SU-DHL-6 (cell line): ENCODE results near the gene RFTN1.
A peak's percentile ranks its signal among the peaks of the same experiment; 100 is the strongest.

Source experiments
- H2AFZ ChIP-seq: fragments of 200-600 bp; sonication (generic); 2 replicates; pipeline ENCODE4 v1.6.1; 2014; ENCODE audit warnings: low read depth, mild to moderate bottlenecking, moderate library complexity, mixed read lengths, antibody characterized with exemption, low read length; ENCODE audit not compliant: severe bottlenecking
- H3F3A ChIP-seq: fragments of 200-600 bp; shearing (Covaris generic); 2 replicates; pipeline ENCODE4 v1.6.0; 2016; ENCODE audit warnings: antibody characterized with exemption, mild to moderate bottlenecking; ENCODE audit not compliant: insufficient read depth
- H3K27ac ChIP-seq: fragments of 200-600 bp; sonication (generic); 2 replicates; pipeline ENCODE4 v1.5.1; 2016; ENCODE audit warnings: low read depth, mild to moderate bottlenecking, low read length, moderate library complexity, mixed read lengths
- H3K27me3 ChIP-seq: fragments of 200-600 bp; sonication (generic), shearing (Covaris generic); 2 replicates; pipeline ENCODE4 v1.6.0; 2014; ENCODE audit warnings: mild to moderate bottlenecking, low read length
- H3K36me3 ChIP-seq: fragments of 200-600 bp; sonication (generic); 2 replicates; pipeline ENCODE4 v1.6.1; 2014; ENCODE audit warnings: mild to moderate bottlenecking, low read length, mixed read lengths
- H3K4me2 ChIP-seq: fragments of 300-600, 200-600 bp; shearing (Covaris generic), sonication (generic); 2 replicates; pipeline ENCODE4 v1.6.0; 2014; ENCODE audit warnings: low read length, low read depth, mild to moderate bottlenecking; ENCODE audit not compliant: poor library complexity, severe bottlenecking
- H3K4me3 ChIP-seq: fragments of 200-600 bp; sonication (generic); 2 replicates; pipeline ENCODE4 v1.5.1; 2014; ENCODE audit warnings: antibody characterized with exemption, low read length, mild to moderate bottlenecking, mixed read lengths; ENCODE audit not compliant: insufficient read depth, poor library complexity, severe bottlenecking
- H3K79me2 ChIP-seq: fragments of 200-600 bp; sonication (generic); 2 replicates; pipeline ENCODE4 v1.6.1; 2014; ENCODE audit warnings: mild to moderate bottlenecking, low read length, moderate library complexity; ENCODE audit not compliant: insufficient read depth
- H3K9ac ChIP-seq: fragments of 200-600 bp; sonication (generic); 2 replicates; pipeline ENCODE4 v1.7.0; 2014; ENCODE audit warnings: mild to moderate bottlenecking, low read length
- H3K9me2 ChIP-seq: fragments of 200-600 bp; sonication (generic); replicated peaks from 2 replicates; pipeline ENCODE4 v1.6.1; 2014; ENCODE audit warnings: low read length; ENCODE audit not compliant: insufficient read depth
- H3K9me3 ChIP-seq: fragments of 200-600 bp; sonication (generic); 2 replicates; pipeline ENCODE4 v1.6.1; 2014; ENCODE audit warnings: low read length, mixed read lengths; ENCODE audit not compliant: insufficient read depth
- H4K20me1 ChIP-seq: fragments of 200-600 bp; sonication (generic); 2 replicates; pipeline ENCODE4 v1.6.1; 2014; ENCODE audit warnings: low read depth, mild to moderate bottlenecking, antibody characterized with exemption, low read length, moderate library complexity, mixed read lengths
- EZH2phosphoT487 ChIP-seq: fragments of 200-600 bp; sonication (generic), shearing (Covaris generic); conservative IDR thresholded peaks from 2 replicates; pipeline ENCODE4 v1.6.1; 2018; ENCODE audit warnings: mild to moderate bottlenecking, antibody characterized with exemption, low read length, moderate library complexity, mixed read lengths
- TF ChIP-seq, protein P1 (sequence below): fragments of 200-600 bp; sonication (generic); IDR thresholded peaks from one replicate; pipeline ENCODE4 v1.5.1; 2017; ENCODE audit warnings: antibody characterized with exemption, mild to moderate bottlenecking, low read length, moderate library complexity; ENCODE audit not compliant: insufficient read depth, poor library complexity, severe bottlenecking

RFTN1 gene

GRCh38 chr3:16484216-16484615 lies 29.3 kb downstream of the RFTN1 start:
- H3K27ac ChIP-seq, result peak overlapping the region; percentile 62
- no peak overlapping the region for H2AFZ ChIP-seq
- no peak overlapping the region for H3K4me3 ChIP-seq
- peaks cover 41% of the 10 kb centered on the region for H3K36me3 ChIP-seq
- H3K79me2 ChIP-seq, result peaks cover 100% of the 10 kb centered on the region
- TF ChIP-seq EZH2phosphoT487, result no peak
- TF ChIP-seq, protein P1, sequence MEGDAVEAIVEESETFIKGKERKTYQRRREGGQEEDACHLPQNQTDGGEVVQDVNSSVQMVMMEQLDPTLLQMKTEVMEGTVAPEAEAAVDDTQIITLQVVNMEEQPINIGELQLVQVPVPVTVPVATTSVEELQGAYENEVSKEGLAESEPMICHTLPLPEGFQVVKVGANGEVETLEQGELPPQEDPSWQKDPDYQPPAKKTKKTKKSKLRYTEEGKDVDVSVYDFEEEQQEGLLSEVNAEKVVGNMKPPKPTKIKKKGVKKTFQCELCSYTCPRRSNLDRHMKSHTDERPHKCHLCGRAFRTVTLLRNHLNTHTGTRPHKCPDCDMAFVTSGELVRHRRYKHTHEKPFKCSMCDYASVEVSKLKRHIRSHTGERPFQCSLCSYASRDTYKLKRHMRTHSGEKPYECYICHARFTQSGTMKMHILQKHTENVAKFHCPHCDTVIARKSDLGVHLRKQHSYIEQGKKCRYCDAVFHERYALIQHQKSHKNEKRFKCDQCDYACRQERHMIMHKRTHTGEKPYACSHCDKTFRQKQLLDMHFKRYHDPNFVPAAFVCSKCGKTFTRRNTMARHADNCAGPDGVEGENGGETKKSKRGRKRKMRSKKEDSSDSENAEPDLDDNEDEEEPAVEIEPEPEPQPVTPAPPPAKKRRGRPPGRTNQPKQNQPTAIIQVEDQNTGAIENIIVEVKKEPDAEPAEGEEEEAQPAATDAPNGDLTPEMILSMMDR, result no peak
- H3K9ac ChIP-seq, result no peak overlapping the region
- peaks cover 27% of the 10 kb centered on the region for H3F3A ChIP-seq
- H3K9me3 ChIP-seq, result no peaks in the 10 kb centered on the region
- H3K9me2 ChIP-seq, result no peaks in the 10 kb centered on the region
- peak overlapping the region; percentile 16 for H3K4me2 ChIP-seq
- H3K27me3 ChIP-seq, result no peaks in the 10 kb centered on the region
- H4K20me1 ChIP-seq, result peaks cover 32% of the 10 kb centered on the region

DNA sequence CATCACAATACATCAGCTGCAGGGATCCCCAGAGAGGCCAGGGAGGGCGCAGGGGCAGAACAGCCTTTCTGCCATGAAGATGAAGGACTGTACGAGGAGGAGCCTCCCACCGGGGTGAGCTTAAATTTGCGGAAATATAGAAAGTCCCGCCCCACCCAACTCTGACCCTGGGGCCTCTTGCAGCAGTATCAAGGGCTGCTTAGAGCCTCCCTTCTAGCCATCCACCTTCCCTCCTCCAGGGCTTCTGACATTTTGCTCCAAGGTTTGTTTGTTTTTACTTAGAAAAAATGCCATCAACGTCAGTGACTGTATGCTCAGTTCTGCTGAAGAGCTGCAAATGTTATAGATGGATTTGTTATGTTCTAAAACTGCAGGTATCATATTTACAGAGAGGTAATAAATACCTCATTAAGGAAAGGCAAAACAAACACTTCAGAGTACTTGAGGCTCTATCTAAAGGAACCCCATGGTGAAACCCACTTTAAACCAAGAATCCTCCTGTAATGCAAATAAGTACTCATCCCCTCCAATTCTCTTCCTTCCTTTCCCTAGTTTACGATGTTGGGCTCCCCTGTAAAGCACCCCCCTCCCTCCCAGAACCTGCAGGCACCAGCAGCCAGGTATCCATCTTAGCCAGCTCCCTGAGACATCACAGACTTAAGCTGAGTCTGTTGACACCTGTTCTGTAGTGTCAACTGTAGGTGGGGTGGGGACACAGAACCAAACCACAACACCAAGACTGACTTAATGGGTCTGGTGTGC lies 30.5 kb downstream of the RFTN1 start:
- Histone ChIP-seq H3K9me2 (no peaks in the 10 kb centered on the region), H3K27ac (peak overlapping the region; percentile 62), H2AFZ (no peak overlapping the region), H4K20me1 (peaks cover 27% of the 10 kb centered on the region), H3K79me2 (peaks cover 100% of the 10 kb centered on the region), H3K9ac (no peak overlapping the region; the same call in 1 of the 2 replicates), H3K27me3 (no peaks in the 10 kb centered on the region), H3K36me3 (peaks cover 44% of the 10 kb centered on the region), H3K4me3 (no peak overlapping the region), H3F3A (peaks cover 27% of the 10 kb centered on the region), H3K9me3 (no peaks in the 10 kb centered on the region), H3K4me2 (peak overlapping the region; percentile 16)
- TF ChIP-seq EZH2phosphoT487, result no peak
- TF ChIP-seq, protein P1, result no peak

DNA sequence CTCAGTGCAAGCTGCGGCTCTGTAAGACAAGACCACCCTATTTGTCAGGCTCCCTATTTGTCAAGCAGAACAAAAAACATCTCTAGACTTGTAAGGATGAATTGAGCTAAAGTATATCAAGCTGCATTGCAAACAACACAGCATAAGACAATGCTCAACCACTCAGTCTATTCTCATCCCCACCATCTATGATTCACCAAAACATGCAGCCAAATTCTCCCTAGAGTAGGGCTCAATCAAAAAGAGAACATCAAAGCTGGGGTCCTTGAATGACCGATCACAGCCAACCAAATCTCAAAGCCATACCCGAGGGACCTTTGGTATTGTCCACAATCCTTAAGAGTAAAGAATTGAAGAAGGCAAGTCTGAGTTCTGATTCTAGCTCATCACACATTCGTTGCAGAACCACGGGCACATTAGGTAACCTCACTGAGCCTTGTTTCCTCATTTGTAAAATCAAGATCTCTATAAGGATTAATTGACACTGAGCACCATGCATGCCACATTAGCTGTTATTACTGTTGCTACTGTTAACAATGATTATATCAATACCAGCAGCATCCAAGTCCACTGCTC lies 31.2 kb downstream of the RFTN1 start:
- Histone ChIP-seq H3F3A (peaks cover 27% of the 10 kb centered on the region), H3K79me2 (peaks cover 100% of the 10 kb centered on the region), H3K9me3 (no peaks in the 10 kb centered on the region), H3K36me3 (peaks cover 51% of the 10 kb centered on the region), H3K27me3 (no peaks in the 10 kb centered on the region), H3K9ac (no peak overlapping the region), H3K9me2 (no peaks in the 10 kb centered on the region), H3K27ac (peak overlapping the region; percentile 62), H3K4me2 (peak overlapping the region; percentile 16), H3K4me3 (no peak overlapping the region), H4K20me1 (peaks cover 27% of the 10 kb centered on the region), H2AFZ (no peak overlapping the region)
- TF ChIP-seq EZH2phosphoT487, result no peak
- TF ChIP-seq, protein P1, result no peak
